ENCODE data around the gene ALPI.

Gene ALPI

DNA sequence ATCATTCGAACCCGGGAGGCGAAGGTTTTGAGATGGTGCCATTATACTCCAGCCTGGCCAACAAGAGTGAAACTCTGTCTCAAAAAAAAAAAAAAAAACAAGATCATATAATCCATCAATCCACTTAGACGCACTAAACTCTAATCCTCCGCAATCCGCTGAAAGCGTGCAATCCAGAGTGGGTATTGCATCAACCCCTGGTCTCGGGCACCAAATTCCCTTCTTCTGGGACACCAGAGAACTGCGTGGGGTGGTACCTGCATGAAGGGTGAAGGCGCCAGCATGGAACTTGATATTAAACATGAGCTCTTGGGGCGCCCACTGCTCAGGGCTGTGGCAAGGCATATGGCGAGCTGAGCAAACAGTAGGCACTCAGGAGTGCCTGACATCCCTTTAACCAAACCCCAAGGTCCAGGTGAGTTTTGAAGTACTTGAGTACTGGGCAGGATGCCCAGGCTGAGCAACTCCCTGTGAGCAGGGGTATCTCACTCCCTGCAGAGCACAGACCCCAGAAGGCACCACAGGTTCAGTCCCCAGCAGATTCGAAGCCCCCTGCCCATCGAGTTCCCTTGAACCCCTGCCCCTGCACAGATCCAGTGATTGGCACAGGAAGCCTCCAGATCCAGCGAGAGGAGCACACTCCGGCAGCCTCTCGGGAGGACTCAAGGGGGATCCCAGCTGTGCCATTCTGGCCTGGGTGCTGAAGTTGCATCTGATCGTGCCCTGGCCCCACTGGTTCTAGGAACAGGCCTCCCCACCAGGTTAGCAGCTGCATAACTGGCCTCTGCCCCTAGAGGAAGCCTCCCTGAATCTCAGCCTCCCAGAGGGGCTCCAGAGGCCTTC is 8.0 kb downstream of the ALPI start:
- no peak for DNase-seq (ENCODE audit: low spot score)

DNA sequence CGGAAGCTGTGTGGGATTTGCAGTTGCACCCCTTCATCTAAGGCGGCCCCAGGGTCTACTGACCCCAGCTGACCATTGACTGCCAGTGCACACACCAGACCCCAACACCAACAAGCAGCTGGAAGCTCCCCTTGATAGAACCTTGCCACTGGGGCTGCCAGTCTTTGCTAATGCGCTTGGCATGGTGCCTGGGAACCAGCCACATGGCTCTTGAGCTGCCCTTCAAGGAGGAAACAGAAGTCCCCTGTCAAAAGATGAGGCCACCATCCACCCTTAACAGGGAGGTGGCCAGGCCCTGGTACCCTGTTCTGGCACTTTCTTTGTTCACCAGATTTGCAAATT is 8.6 kb downstream of the ALPI start:
- no peak for DNase-seq (ENCODE audit: low spot score)

DNA sequence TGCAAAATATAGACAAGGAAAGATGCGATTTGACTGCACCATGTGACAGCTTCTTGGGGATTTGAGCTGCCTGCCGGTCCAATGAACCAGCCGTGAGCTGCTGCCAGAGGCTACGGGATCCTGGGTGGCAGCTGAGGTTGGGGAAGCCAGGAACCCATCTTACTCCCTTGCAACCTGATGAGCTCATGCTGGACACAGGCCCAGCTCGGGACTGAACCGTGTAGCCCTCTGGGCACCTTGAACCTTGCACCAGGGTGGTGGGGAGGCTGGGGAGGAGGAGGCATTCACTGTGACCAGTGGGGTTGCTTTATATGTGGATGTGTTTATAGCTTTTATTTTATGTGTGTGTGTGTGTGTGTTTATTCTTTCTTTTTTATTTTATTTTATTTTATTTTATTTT is 9.1 kb downstream of the ALPI start:
- DNase-seq (ENCODE audit: low spot score) = no peak

DNA sequence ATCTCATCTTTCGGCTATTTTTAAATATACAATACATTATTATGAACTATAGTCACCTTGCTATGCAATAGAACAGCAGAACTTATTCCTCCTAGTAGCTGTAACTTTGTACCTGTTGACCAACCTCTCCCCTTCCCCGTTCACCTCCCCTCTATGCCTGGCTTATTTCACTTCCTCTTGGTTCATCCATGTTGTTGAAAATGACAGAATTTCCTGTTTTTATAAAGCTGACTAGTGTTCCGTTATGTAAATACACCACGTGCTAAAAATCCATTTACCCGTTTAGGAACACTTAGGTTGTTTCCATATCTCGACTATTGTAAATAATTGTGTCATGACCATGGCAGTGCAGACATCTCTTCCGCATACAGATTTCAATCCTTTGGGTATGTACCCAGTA is 10.3 kb downstream of the ALPI start:
- no peak for DNase-seq (ENCODE audit: low spot score)

DNA sequence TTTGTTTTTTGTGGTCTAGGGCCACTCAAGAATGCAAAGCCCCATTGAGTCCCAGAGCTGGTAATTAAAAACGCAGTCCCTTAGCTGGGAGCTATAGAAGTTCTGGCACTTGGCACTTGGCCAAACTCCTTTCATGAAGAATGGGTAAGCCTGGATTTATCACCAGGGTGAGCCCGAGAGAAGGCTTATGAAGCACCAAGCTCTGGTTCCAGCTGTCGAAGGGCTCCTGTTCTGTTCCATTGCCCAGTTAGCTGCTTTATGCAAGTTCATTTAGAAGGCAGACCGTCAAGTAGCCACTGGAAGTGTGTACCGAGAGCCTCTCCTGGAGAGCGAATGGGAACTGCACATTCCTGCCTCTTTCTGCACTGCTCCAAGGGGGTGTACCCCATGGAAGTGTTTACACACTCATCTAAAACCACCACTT is 17.5 kb downstream of the ALPI start:
- DNase-seq (ENCODE audit: low spot score) = peak; percentile 8

DNA sequence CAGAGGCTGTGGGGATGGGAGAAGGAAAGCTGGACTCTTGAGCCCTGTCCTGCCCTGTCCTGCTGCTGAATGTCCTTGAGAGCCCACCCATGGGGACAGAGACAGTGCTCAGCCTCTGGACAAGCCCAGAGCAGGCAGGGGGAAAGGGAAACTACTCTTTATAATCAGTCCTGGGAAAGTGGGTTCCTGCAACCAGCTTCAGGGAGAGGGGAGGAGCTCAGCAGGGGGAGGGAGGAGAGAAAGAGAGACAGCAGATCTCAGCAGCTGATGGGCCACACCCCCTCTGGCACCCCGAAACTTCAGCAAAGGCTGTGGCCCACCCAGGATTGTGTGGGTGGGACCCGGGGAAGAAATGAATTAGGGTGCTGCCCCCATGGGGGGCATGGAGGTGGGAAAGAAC is 20.1 kb downstream of the ALPI start:
- no peak for DNase-seq (ENCODE audit: low spot score)

DNA sequence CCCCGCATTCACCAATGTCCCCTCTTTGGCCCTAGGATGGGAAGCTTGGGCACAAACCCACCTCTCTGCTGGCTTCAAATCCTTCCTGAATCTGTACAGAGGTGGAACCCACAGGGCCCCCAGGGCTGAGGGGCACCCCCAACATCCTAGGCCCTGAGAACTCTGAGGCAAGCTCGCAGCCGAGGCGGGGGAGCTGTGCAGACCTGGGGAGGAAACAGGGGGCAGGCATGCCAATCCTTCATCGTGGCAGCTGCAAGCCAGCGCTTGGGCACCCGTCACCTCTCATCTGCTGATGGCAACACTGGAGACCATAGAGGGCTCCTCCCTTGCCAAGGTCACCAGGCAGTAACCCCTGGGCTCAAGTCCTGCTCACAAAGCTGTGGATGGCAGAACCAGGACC is 20.8 kb downstream of the ALPI start:
- no peak for DNase-seq (ENCODE audit: low spot score)

DNA sequence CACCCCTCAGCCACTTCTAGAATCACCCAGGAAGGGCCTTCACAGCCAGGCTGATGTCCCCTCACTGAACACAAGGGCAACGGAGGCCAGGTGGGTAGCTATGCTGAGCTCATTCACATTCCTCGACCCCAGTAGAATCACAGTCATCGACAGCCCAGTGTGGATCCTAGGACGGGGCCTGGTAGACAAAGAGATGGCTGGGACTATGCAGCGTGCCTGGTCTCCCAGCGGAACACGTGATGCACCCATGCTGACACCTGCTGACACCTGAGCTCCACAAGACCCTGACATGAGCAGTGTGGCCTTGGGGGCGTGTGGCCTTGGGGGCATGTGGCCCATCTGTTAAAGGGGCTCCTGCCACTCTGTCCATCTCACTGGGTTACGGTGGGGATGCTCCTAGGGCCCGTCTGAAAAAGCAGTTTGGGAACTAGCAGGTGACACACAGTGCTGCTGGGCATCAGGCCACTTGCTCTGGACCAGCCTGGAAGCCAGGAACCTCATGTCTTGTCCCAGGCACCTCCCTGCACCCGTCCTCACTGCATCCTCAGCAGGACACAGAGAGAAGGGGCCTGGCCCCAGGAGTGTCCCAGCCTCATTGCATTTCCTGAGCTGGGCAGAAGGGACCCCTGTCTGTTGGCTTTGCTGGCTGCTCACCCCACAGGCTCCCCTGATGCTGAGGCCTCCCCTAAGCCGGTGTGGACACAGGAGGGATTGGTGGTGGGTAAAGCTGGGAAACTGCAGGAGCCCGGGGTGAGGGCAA is 22.0 kb downstream of the ALPI start:
- DNase-seq (ENCODE audit: low spot score) = no peak

DNA sequence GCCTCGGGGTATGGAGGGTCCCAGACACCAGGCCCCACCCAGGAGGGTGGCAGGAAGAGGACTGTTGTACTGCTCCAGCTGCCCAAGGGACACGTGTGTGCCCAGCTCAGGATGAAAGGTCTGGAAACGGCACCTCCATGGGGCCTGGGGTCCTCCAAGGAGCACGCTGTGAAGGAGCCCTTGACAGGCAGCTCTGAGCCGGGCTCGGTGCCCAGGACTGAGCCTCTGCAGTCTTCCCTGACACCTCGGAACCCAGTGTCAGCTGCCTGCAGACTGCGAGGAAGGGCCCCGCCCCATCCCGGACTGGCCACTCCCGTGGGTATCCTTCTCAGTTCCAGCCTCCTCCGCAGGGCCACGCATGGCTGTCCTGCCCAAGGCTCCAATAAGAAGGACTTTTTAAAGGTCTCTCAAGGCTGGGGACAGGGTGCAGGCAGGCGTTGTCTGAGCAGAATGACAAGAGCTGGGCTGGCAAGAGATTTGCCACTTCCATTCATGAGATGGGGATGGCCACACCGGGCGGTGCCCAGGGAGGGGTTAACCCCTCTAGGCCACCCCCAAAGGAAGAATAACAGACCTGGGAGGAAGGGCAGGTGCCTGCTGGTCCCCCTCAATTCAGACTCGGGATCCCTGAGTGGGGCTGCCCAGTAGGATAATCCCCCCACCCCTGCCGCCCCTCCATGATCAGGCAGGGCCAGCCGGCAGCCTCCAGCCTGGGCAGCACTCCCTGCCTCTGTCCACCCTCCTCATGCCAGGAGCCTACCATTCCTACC is 22.8 kb downstream of the ALPI start:
- no peak for DNase-seq (ENCODE audit: low spot score)

DNA sequence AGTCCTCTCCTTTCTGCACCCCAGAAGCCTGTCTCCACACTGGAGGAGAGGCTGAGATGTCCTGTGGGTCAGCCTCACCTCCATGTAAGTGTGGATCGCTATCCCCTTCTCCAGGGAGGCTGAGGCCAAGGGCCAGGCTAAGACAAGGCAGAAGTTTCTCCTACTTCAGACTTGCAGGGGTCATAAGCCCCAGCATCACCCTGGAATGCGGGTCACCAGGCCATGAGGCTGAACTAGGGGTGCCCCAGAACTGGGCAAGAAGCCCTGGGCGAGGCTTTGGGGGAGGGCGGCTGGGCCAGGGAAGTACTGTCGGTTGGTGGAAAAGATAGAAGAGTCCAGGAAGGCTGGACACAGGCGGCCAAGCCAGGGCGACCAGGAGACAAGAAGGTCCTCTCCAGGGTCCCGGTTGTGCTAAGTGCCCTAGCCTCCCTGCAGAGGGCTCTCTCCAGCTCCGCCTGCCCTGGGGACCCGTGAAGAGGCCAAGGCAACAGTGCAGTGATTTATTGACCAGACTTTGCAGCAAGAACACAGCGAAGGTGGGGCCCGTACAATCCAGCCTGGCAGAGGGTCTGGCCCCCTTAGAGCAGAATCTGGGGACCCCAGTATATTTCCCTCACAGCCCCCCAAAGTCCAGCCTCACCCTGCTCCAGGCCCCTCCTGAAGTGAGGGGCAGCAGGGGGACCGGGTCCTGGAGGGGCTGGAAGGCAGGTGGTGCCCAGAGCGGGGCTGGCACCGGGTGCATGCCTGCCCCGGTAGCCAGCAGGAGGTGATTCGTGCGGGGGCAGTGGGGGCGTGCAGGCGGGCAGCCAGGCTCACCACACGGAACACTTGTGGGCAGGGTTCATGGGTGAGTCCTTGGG is 23.6 kb downstream of the ALPI start:
- DNase-seq (ENCODE audit: low spot score) = no peak

DNA sequence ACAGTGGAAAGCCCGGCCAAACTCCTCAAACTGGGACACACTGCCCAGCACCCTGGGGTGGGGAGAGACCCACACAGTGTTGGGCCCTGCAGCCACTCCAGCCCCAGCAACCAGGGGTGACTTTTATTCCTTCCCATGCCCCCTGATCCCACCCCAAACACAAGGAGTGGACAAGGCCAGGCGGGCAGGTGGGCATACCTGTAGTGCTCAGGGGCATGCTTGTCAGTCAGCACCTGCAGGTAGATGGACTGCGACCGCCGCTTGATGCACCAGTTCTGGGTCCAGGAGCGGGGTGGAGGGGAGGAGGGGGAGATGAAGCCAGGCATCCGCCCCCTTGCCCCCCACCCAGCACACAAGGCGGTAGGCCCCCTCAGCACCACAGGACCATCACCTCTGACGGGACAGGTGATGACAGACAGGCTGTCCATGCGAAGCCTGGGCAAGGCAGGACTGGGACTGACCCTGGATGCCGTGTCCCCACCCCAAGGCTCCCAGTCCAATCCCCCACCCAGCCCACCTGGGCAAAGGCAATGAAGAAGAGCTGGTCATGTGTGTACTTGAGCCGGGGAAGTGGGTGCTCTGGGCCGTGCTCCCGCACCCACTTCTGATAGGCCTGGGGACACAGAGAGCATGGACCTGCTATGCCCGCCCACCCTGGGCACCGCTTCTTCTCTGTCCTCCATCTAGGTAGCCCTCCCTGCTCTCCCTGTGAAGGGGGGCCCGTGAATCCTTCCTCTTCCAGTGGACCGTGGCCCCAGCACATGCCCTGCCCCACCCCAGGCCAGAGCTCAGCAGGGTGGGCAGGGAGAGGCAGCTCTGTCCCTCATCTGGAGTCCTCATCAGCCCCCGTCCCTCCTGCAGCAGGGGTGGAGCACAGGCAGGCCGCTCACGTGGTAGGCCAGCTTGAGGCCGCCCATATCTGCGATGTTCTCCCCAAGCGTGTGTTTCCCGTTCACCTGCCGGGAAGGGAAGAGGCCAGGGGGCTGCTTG is 24.5 kb downstream of the ALPI start:
- DNase-seq (ENCODE audit: low spot score) = no peak

DNA sequence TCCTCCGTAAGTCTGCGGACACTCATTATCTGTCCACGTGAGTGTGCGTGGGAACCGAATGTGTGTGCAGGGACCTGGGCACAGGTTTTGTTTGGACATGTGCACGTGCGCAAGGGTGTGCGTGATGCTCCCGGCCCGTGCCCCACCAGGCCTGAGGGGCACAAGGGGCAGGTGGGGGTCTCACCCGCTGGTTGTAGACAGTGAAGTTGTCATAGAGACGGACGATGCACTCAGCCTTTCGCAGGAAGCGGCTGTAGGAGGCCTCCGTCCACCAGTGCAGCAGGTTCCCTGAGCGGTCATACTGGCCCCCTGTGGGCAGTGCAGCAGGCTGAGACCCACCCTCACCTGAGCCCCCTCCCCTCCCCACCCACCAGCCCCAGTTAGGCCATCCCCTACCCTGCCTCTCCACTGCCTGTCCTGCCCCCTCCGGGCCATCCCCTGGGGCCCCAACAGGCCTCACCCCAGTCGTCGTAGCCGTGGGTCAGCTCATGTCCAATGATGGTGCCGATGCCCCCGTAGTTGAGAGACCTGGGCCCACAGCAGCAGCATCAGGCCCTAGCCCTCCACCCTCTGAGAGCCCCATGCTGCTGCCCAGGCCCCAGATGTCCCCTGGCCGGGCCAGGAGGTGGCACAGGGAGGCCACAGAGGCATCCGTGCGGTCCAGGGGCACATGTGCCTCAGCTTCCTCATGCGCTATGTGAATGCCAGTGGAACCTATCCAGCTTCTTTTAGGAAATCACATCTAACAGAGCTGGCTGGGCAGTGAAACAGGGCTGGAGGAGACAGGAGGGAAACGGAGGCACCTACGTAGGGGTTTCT is 25.6 kb downstream of the ALPI start:
- DNase-seq (ENCODE audit: low spot score) = no peak

DNA sequence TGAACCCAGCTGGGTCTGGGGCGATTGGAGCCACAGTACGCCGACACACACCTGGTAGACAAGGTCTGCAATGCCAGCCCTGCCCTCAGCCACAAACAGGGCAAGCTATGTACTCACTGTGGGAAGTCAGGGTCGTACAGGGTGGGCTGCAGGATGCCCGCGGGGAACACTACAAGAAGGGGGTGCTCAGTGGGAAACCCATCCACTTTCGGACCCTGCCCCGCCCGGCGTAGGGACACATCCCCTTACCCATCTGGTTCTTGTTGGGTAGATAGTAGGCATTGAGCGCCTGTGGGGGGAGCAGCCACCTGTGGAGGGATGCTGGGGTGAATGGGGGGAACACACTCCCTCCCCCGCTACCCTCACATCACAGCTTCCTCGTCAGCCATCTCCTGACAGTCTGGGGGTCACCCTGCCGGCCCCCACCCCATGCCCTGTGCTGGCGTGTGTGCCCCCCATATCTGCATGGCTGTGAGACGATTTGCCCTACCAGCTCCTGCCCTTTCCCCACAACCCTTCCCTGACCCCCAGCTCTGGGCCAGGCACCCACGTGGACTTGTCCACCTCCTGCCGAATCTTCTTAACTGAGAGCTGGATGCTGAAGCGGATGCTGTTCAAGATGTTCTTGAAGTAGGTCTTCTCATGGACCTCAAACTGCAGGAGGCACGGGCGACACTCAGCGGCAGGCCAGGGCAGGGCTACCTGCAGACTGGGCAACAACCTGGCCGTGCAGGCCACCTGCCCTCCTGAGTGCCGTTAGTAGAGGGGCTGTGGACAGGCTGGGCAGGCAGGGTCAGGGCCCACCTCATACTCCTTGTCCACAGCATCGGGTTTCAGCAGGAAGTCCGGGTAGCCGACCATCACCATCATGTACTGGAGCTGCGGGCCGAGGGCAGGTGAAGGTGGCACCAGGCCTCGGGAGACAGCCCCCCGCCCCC is 26.6 kb downstream of the ALPI start:
- DNase-seq (ENCODE audit: low spot score) = no peak

DNA sequence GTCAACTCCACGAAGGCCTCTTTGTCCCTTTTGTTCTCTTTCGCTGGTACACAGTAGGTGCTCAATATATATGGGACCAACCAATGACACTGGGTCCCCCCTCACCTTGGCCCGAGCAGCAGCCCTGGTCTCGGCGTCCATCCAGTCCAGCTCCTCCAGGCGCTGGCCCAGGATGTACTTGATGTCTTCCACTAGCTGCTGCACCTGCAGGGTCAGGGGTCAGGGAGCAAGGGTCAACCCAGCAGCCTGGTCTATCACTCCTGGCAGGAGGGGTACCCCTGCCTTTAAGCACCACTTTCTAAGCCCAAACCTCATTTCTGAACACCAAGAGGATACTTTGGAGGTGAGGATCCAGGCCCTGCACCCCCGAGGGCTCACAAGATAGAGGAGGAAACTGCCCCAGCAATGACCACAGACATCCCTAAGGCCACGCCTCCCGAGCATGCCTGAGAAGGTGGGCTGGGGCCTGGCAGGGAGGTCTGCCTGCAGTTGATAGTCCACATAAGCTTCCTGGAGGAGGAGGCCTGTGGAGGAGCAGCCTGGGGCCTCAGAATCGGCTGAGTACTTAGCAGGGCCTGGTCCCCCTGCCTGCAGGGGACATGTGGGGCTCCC is 27.5 kb downstream of the ALPI start:
- DNase-seq (ENCODE audit: low spot score) = no peak

DNA sequence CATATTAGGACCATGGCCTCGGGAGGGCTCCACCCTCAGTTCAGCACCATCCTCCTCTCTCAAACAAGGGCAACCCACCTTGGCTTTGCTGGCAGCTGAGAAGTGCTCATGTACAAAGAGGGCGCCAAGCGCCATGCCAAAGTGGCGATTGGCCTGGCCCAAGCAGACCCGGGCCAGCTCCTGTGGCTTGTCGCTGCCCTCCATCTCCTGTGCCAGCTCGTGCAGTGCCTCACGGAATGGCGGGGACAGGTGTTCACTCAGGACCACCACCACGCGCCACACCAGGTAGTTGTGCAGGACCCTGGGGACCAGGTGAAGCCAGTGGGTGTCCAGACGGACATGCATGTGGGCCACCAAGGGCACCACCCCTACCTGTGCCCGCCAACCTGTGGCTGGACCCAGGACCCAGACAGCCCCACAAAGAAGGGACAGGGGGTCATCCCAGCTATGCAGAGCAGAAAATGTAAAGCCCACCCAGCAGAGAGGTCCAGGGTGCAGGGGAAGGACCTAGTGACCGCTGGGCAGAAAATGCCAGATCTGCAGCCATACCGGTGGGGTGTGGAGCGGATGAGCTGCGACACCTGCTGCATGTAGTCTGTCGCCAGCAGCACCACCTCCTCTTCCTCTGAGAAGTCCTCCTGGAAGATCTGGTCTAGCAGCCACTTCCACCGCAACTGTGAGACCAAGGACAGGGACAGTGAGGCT is 28.1 kb downstream of the ALPI start:
- no peak for DNase-seq (ENCODE audit: low spot score)

DNA sequence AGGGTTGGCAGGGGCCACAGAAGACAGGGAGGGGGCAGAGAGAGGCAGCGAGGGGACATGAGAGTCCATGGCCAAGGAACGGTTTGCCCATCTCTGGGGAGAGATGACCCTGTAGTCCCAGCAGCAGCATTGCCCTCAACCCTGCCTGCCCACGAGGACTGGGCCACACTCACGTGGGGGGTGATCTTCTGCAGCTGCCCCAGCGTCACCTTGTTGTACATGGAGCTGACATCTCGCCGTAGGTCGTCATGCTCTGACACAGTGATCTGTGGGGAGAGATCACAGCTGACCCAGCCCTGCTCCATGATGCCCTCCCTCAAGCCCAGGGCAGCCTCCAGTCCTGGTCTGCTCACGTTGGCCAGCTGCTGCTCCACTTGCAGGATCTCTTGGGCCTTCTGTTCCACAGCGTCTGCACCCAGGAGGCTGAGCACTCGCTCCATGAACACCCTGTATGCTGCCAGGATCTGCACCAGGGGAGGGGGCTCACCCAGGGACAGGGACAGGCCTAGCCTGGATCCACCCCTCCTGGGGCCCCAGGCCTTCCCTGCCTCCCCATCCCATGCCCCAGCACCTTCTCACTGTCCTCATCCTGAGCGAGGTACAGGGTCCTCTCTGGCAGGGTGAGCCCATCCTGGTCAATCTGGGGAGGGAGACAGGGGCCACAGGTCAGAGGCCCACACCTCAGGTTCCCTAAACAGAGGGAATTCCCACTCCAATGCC is 28.8 kb downstream of the ALPI start:
- DNase-seq (ENCODE audit: low spot score) = no peak

DNA sequence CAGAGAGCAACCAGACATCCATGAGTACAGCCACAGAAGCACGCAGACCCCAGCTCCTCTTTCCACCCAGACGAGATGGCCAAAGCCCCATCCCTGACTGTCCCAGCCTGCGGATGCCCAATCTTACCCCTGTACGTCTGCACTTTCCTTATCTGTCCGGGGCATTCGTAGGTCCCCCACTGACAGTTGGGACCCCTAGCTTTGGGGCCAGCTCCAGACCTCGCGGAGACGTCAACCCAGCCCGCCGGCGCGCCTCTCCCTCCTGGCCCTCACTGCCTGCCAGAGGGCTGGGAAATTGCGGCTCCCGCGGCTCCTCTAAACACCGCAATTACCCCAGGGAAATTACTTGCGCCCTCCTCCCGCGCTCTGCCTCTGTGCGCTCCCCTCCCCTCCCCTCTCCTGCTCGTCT is 29.4 kb downstream of the ALPI start:
- DNase-seq (ENCODE audit: low spot score) = no peak

All from COLO829 (cell line).